HG03025 (cell line): ENCODE data around the gene OR8B8.
"Not testable (repeated sequence)": the region's sequence is repeated elsewhere in the genome, so short reads cannot be mapped to it uniquely, and the experiment has no call there.

ENCODE experiments used
- ATAC-seq: cut with Tn5 transposase; IDR thresholded peaks from one replicate; pipeline ENCODE4 v1.9.1; 2021; ENCODE audit warnings: mild to moderate bottlenecking, moderate library complexity; ENCODE audit not compliant: unreplicated experiment, low FRiP score

Gene OR8B8

GRCh38 chr11:124445646-124446150 is at the start of gene OR8B8:
Gene OR8B8, minus strand, starts transcription at chr11:124445696. Its CDS starts 4,611 bp downstream, at chr11:124441085.
- ATAC-seq, result no peak

- no peak for ATAC-seq
Observed at GRCh38 chr11:124493016-124493655, 47.6 kb upstream of the OR8B8 start.

- ATAC-seq, result no peak
Observed at GRCh38 chr11:124483422-124483821, 37.9 kb upstream of the OR8B8 start.

- no peak for ATAC-seq
Observed at GRCh38 chr11:124482362-124483147, 37.1 kb upstream of the OR8B8 start.

- no peak for ATAC-seq
Observed at GRCh38 chr11:124481365-124482323, 36.1 kb upstream of the OR8B8 start.

- no peak for ATAC-seq
Observed at GRCh38 chr11:124479561-124479960, 34.1 kb upstream of the OR8B8 start.

GRCh38 chr11:124475265-124475664 is 29.8 kb upstream of the OR8B8 start:
- no peak for ATAC-seq

- ATAC-seq, result no peak
Observed at GRCh38 chr11:124474779-124475178, 29.3 kb upstream of the OR8B8 start.

GRCh38 chr11:124474079-124474478 is 28.6 kb upstream of the OR8B8 start:
- no peak for ATAC-seq

- no peak for ATAC-seq
Observed at GRCh38 chr11:124473476-124473875, 28.0 kb upstream of the OR8B8 start.

GRCh38 chr11:124470561-124471227 is 25.2 kb upstream of the OR8B8 start:
- no peak for ATAC-seq

- ATAC-seq, result no peak
Observed at GRCh38 chr11:124467381-124467927, 22.0 kb upstream of the OR8B8 start.

- no peak for ATAC-seq
Observed at GRCh38 chr11:124465368-124465767, 19.9 kb upstream of the OR8B8 start.

- ATAC-seq, result no peak
Observed at GRCh38 chr11:124463990-124464389, 18.5 kb upstream of the OR8B8 start.

GRCh38 chr11:124463324-124463723 is 17.8 kb upstream of the OR8B8 start:
- no peak for ATAC-seq

- ATAC-seq, result no peak
Observed at GRCh38 chr11:124460459-124460858, 15.0 kb upstream of the OR8B8 start.

GRCh38 chr11:124459379-124459778 is 13.9 kb upstream of the OR8B8 start:
- not testable (repeated sequence) for ATAC-seq

- ATAC-seq, result no peak
Observed at GRCh38 chr11:124454552-124454951, 9.1 kb upstream of the OR8B8 start.

GRCh38 chr11:124446916-124447315 is 1.4 kb upstream of the OR8B8 start:
- ATAC-seq, result no peak

GRCh38 chr11:124442847-124443246 is 2.6 kb downstream of the OR8B8 start:
- no peak for ATAC-seq
